Nephron (organoid): ENCODE measurements around the gene COL15A1.

ENCODE experiments used
- H3K27ac Mint-ChIP-seq, 3 experiments: 2 replicates each; pipeline ENCODE4 v1.8.0; 2020; ENCODE audit warnings: mixed read lengths in 3 of 3, mild to moderate bottlenecking in 2 of 3, moderate library complexity in 1 of 3
- H3K27me3 Mint-ChIP-seq: 2 replicates; pipeline ENCODE4 v1.8.0; 2021; ENCODE audit warnings: low read depth, mild to moderate bottlenecking, moderate library complexity, mixed read lengths
- H3K36me3 Mint-ChIP-seq: 2 replicates; pipeline ENCODE4 v1.8.0; 2020; ENCODE audit warnings: low read depth, mixed read lengths
- H3K4me1 Mint-ChIP-seq: 2 replicates; pipeline ENCODE4 v1.8.0; 2020; ENCODE audit warnings: mixed read lengths
- H3K4me3 Mint-ChIP-seq, 3 experiments: 2 replicates each; pipeline ENCODE4 v1.8.0; 2020; ENCODE audit warnings: mild to moderate bottlenecking in 3 of 3, mixed read lengths in 3 of 3, moderate library complexity in 2 of 3
- H3K9me3 Mint-ChIP-seq: 2 replicates; pipeline ENCODE4 v1.8.0; 2020; ENCODE audit warnings: mixed read lengths
- CTCF ChIP-seq, 3 experiments: fragments of 200-600 bp; sonication (generic); IDR thresholded peaks; one replicate each; pipeline ENCODE4 v1.5.0; 2021; ENCODE audit warnings: antibody characterized with exemption in 3 of 3; ENCODE audit not compliant: unreplicated experiment in 3 of 3

COL15A1 gene

GRCh38 chr9:98958271-98958984 lies 14.7 kb downstream of the COL15A1 start:
- no peak for TF ChIP-seq CTCF (IDR thresholded peaks at IDR 0.05; ENCODE audit: unreplicated experiment in 3 of 3)
- Mint-ChIP-seq H3K27me3 (no peaks in the 10 kb centered on the region), H3K4me3 (peak overlapping the region in 2 of 3 experiments; percentile 1 to 46)

GRCh38 chr9:98960409-98960808 lies 16.7 kb downstream of the COL15A1 start:
- no peaks in the 10 kb centered on the region for H3K27me3 Mint-ChIP-seq
- peak overlapping the region in 1 of 3 experiments; percentile 35 for H3K27ac Mint-ChIP-seq
- H3K4me1 Mint-ChIP-seq = peaks cover 53% of the 10 kb centered on the region
- peaks cover 9% of the 10 kb centered on the region for H3K9me3 Mint-ChIP-seq
- no peak overlapping the region for H3K4me3 Mint-ChIP-seq
- TF ChIP-seq CTCF (IDR thresholded peaks at IDR 0.05; ENCODE audit: unreplicated experiment in 3 of 3) = no peak
- no peaks in the 10 kb centered on the region for H3K36me3 Mint-ChIP-seq

More at GRCh38 chr9:98958271-98958984, 14.7 kb downstream of the COL15A1 start:
- Mint-ChIP-seq H3K27ac (peak overlapping the region; percentile 60 to 97 (median 84)), H3K9me3 (peaks cover 13% of the 10 kb centered on the region), H3K4me1 (peaks cover 41% of the 10 kb centered on the region), H3K36me3 (no peaks in the 10 kb centered on the region)

GRCh38 chr9:98961513-98962180 lies 17.9 kb downstream of the COL15A1 start:
- H3K9me3 Mint-ChIP-seq = peaks cover 9% of the 10 kb centered on the region
- peaks cover 57% of the 10 kb centered on the region for H3K4me1 Mint-ChIP-seq
- H3K4me3 Mint-ChIP-seq = peak overlapping the region in 1 of 3 experiments; percentile 5
- H3K27ac Mint-ChIP-seq = peak overlapping the region in 2 of 3 experiments; percentile 68 to 78
- H3K27me3 Mint-ChIP-seq = no peaks in the 10 kb centered on the region
- no peaks in the 10 kb centered on the region for H3K36me3 Mint-ChIP-seq
- no peak for TF ChIP-seq CTCF (IDR thresholded peaks at IDR 0.05; ENCODE audit: unreplicated experiment in 3 of 3)

GRCh38 chr9:98962181-98962560 lies 18.5 kb downstream of the COL15A1 start:
- Mint-ChIP-seq H3K4me3 (no peak overlapping the region), H3K36me3 (no peaks in the 10 kb centered on the region), H3K4me1 (peaks cover 59% of the 10 kb centered on the region), H3K27ac (peak overlapping the region in 2 of 3 experiments; percentile 68 to 78), H3K27me3 (no peaks in the 10 kb centered on the region), H3K9me3 (peaks cover 6% of the 10 kb centered on the region)
- no peak for TF ChIP-seq CTCF (IDR thresholded peaks at IDR 0.05; ENCODE audit: unreplicated experiment in 3 of 3)

GRCh38 chr9:98962861-98963260 lies 19.2 kb downstream of the COL15A1 start:
- no peak overlapping the region for H3K4me3 Mint-ChIP-seq
- H3K4me1 Mint-ChIP-seq = peaks cover 59% of the 10 kb centered on the region
- H3K9me3 Mint-ChIP-seq = peaks cover 2% of the 10 kb centered on the region
- H3K27ac Mint-ChIP-seq = peak overlapping the region in 1 of 3 experiments; percentile 68
- TF ChIP-seq CTCF (IDR thresholded peaks at IDR 0.05; ENCODE audit: unreplicated experiment in 3 of 3) = no peak
- no peaks in the 10 kb centered on the region for H3K36me3 Mint-ChIP-seq
- H3K27me3 Mint-ChIP-seq = no peaks in the 10 kb centered on the region
